CD4-positive, CD25-positive, alpha-beta regulatory T cell (primary cell): ENCODE results near the gene EPYC. TPM values are rescaled to one million over a fixed set of nuclear protein-coding genes. Genes with fewer than 3 reads are reported as not detected.

Experiments
- ATAC-seq, 2 donors: fragments of 150-1000 bp; cut with Tn5 transposase; one replicate each; pipeline ENCODE4 v1.10.0; 2021; ENCODE audit warnings: low read depth in 2 of 2, moderate number of reproducible peaks in 2 of 2, moderate library complexity in 1 of 2
- DNase-seq, 3 donors: peaks; one replicate each; pipeline versions ENCODE4 v3.0.0 to v3.0.0-alpha.2; 2012 to 2022; ENCODE audit warnings: mixed read lengths in 1 of 3
- H3K27ac ChIP-seq: one replicate; pipeline ENCODE4 v1.7.0; 2013; ENCODE audit warnings: mild to moderate bottlenecking, low read length; ENCODE audit not compliant: insufficient read depth, poor library complexity, severe bottlenecking
- H3K27me3 ChIP-seq: one replicate; pipeline ENCODE4 v1.7.0; 2013; ENCODE audit warnings: low read length; ENCODE audit not compliant: control insufficient read depth, insufficient read depth
- H3K36me3 ChIP-seq: one replicate; pipeline ENCODE4 v1.7.0; 2013; ENCODE audit warnings: mild to moderate bottlenecking, low read length, moderate library complexity; ENCODE audit not compliant: control insufficient read depth, insufficient read depth
- H3K4me1 ChIP-seq: 2 replicates; pipeline ENCODE4 v1.7.0; 2013; ENCODE audit warnings: mild to moderate bottlenecking, low read length; ENCODE audit not compliant: insufficient read depth, control insufficient read depth, poor library complexity, severe bottlenecking
- H3K4me3 ChIP-seq: one replicate; pipeline ENCODE4 v1.7.0; 2013; ENCODE audit warnings: low read depth, mild to moderate bottlenecking, low read length, moderate library complexity
- H3K9me3 ChIP-seq, 2 experiments: 1 replicate in 1 of 2; 2 replicates in 1 of 2; pipeline ENCODE4 v1.7.0; 2013; ENCODE audit warnings: low read length in 2 of 2, mild to moderate bottlenecking in 1 of 2, moderate library complexity in 1 of 2; ENCODE audit not compliant: control insufficient read depth in 2 of 2
- H3K27ac Mint-ChIP-seq, 3 donors: one replicate each; pipeline ENCODE4 v1.8.0; 2020 to 2022; ENCODE audit warnings: mild to moderate bottlenecking in 3 of 3, mixed read lengths in 3 of 3, moderate library complexity in 2 of 3
- H3K27me3 Mint-ChIP-seq: one replicate; pipeline ENCODE4 v1.8.0; 2022; ENCODE audit warnings: mild to moderate bottlenecking, mixed read lengths
- H3K36me3 Mint-ChIP-seq: one replicate; pipeline ENCODE4 v1.8.0; 2020; ENCODE audit warnings: mixed read lengths
- H3K4me1 Mint-ChIP-seq, 4 donors: one replicate each; pipeline ENCODE4 v1.8.0; 2020 to 2022; ENCODE audit warnings: mixed read lengths in 4 of 4, mild to moderate bottlenecking in 1 of 4
- H3K4me3 Mint-ChIP-seq, 4 donors: one replicate each; pipeline ENCODE4 v1.8.0; 2020 to 2022; ENCODE audit warnings: mild to moderate bottlenecking in 4 of 4, mixed read lengths in 4 of 4, moderate library complexity in 3 of 4
- H3K9me3 Mint-ChIP-seq, 7 donors: one replicate each; pipeline ENCODE4 v1.8.0; 2020 to 2022; ENCODE audit warnings: mixed read lengths in 7 of 7, mild to moderate bottlenecking in 3 of 7, moderate library complexity in 2 of 7
- polyA plus RNA-seq, 4 donors: library from polyadenylated mRNA; unstranded; fragments of 300-500 nt; fragmentation: Illumina TruSeq; gene quantifications; one replicate each; pipeline ENCODE4 v1.2.3, GENCODE V29; 2021
- total RNA-seq: library from RNA; stranded (reverse); gene quantifications from one replicate; pipeline ENCODE4 v1.2.3, GENCODE V29; 2022

Gene EPYC
- total and polyA plus RNA-seq, 5 donors from 2014 or later: not detected

GRCh38 chr12:90953956-90954421, 50.8 kb downstream of the EPYC start:
- Mint-ChIP-seq H3K36me3 (no peaks in the 10 kb centered on the region), H3K9me3 (no peaks in the 10 kb centered on the region), H3K4me3 (no peak overlapping the region), H3K4me1 (no peaks in the 10 kb centered on the region), H3K27ac (no peak overlapping the region), H3K27me3 (peaks cover 4% of the 10 kb centered on the region)
- H3K4me1 ChIP-seq: no peaks in the 10 kb centered on the region
- peaks cover 4% of the 10 kb centered on the region for H3K27me3 ChIP-seq
- ATAC-seq: no peak
- no peak overlapping the region for H3K4me3 ChIP-seq
- H3K36me3 ChIP-seq: no peaks in the 10 kb centered on the region
- no peak overlapping the region for H3K27ac ChIP-seq
- no peaks in the 10 kb centered on the region for H3K9me3 ChIP-seq
- DNase-seq: peak in 1 of 3 donors; percentile 12

GRCh38 chr12:90951432-90952105, 53.2 kb downstream of the EPYC start:
- H3K27ac Mint-ChIP-seq: no peak overlapping the region
- no peak for ATAC-seq

GRCh38 chr12:90947869-90948268, 56.9 kb downstream of the EPYC start:
- no peak for ATAC-seq

More at GRCh38 chr12:90951432-90952105, 53.2 kb downstream of the EPYC start:
- Mint-ChIP-seq H3K4me1 (no peaks in the 10 kb centered on the region), H3K9me3 (no peaks in the 10 kb centered on the region), H3K27me3 (peaks cover 4% of the 10 kb centered on the region), H3K4me3 (no peak overlapping the region), H3K36me3 (no peaks in the 10 kb centered on the region)
- no peak overlapping the region for H3K27ac ChIP-seq
- peaks cover 4% of the 10 kb centered on the region for H3K27me3 ChIP-seq
- no peak overlapping the region for H3K4me3 ChIP-seq
- no peaks in the 10 kb centered on the region for H3K36me3 ChIP-seq
- no peaks in the 10 kb centered on the region for H3K4me1 ChIP-seq
- DNase-seq: no peak
- no peaks in the 10 kb centered on the region for H3K9me3 ChIP-seq

GRCh38 chr12:90945070-90945649, 59.6 kb downstream of the EPYC start:
- Histone ChIP-seq H3K36me3 (no peaks in the 10 kb centered on the region), H3K4me3 (no peak overlapping the region), H3K9me3 (no peaks in the 10 kb centered on the region), H3K4me1 (no peaks in the 10 kb centered on the region), H3K27me3 (peaks cover 2% of the 10 kb centered on the region), H3K27ac (no peak overlapping the region)
- Mint-ChIP-seq H3K9me3 (no peaks in the 10 kb centered on the region), H3K36me3 (no peaks in the 10 kb centered on the region), H3K4me1 (peaks cover 0 to 5% (median 0%) of the 10 kb centered on the region in 4 donors), H3K27me3 (peaks cover under 1% of the 10 kb centered on the region), H3K27ac (no peak overlapping the region), H3K4me3 (no peak overlapping the region)
- peak in 2 of 3 donors; percentile 3 to 34 for DNase-seq
- ATAC-seq: no peak

More at GRCh38 chr12:90947869-90948268, 56.9 kb downstream of the EPYC start:
- no peaks in the 10 kb centered on the region for H3K4me1 ChIP-seq
- H3K9me3 Mint-ChIP-seq: no peaks in the 10 kb centered on the region
- no peak overlapping the region for H3K27ac ChIP-seq
- no peak overlapping the region for H3K4me3 Mint-ChIP-seq
- H3K27me3 ChIP-seq: peaks cover 4% of the 10 kb centered on the region
- H3K27ac Mint-ChIP-seq: no peak overlapping the region
- no peaks in the 10 kb centered on the region for H3K36me3 ChIP-seq
- H3K4me3 ChIP-seq: no peak overlapping the region
- no peaks in the 10 kb centered on the region for H3K36me3 Mint-ChIP-seq
- peaks cover 0 to 5% (median 0%) of the 10 kb centered on the region in 4 donors for H3K4me1 Mint-ChIP-seq
- no peak for DNase-seq
- peaks cover 4% of the 10 kb centered on the region for H3K27me3 Mint-ChIP-seq
- no peaks in the 10 kb centered on the region for H3K9me3 ChIP-seq

GRCh38 chr12:90943255-90943654, 61.5 kb downstream of the EPYC start:
- H3K27me3 Mint-ChIP-seq: peaks cover 4% of the 10 kb centered on the region
- H3K4me3 Mint-ChIP-seq: no peak overlapping the region
- H3K36me3 ChIP-seq: no peaks in the 10 kb centered on the region
- H3K9me3 Mint-ChIP-seq: no peaks in the 10 kb centered on the region
- H3K27ac ChIP-seq: no peak overlapping the region
- no peaks in the 10 kb centered on the region for H3K36me3 Mint-ChIP-seq
- no peaks in the 10 kb centered on the region for H3K4me1 ChIP-seq
- no peaks in the 10 kb centered on the region for H3K27me3 ChIP-seq
- no peak overlapping the region for H3K4me3 ChIP-seq
- H3K9me3 ChIP-seq: no peaks in the 10 kb centered on the region
- ATAC-seq: no peak
- no peak for DNase-seq
- peaks cover 0 to 5% (median 0%) of the 10 kb centered on the region in 4 donors for H3K4me1 Mint-ChIP-seq
- no peak overlapping the region for H3K27ac Mint-ChIP-seq

- DNase-seq (peak in 2 of 3 donors; percentile 4 to 34), ATAC-seq (no peak)
- H3K9me3 ChIP-seq: no peaks in the 10 kb centered on the region
- no peak overlapping the region for H3K27ac ChIP-seq
- Mint-ChIP-seq H3K36me3 (no peaks in the 10 kb centered on the region), H3K9me3 (no peaks in the 10 kb centered on the region), H3K4me3 (no peak overlapping the region), H3K4me1 (peaks cover 0 to 5% (median 0%) of the 10 kb centered on the region in 4 donors), H3K27ac (no peak overlapping the region), H3K27me3 (peaks cover 10% of the 10 kb centered on the region)
- H3K4me3 ChIP-seq: no peak overlapping the region
- H3K36me3 ChIP-seq: no peaks in the 10 kb centered on the region
- H3K4me1 ChIP-seq: no peaks in the 10 kb centered on the region
- no peaks in the 10 kb centered on the region for H3K27me3 ChIP-seq
Observed at GRCh38 chr12:90940872-90941499, 63.8 kb downstream of the EPYC start.

GRCh38 chr12:90939382-90939781, 65.4 kb downstream of the EPYC start:
- H3K27ac ChIP-seq: no peak overlapping the region
- DNase-seq: no peak
- H3K4me3 ChIP-seq: no peak overlapping the region
- no peaks in the 10 kb centered on the region for H3K36me3 Mint-ChIP-seq
- H3K9me3 Mint-ChIP-seq: no peaks in the 10 kb centered on the region
- H3K4me1 Mint-ChIP-seq: no peaks in the 10 kb centered on the region
- no peaks in the 10 kb centered on the region for H3K9me3 ChIP-seq
- ATAC-seq: no peak
- H3K4me3 Mint-ChIP-seq: no peak overlapping the region
- no peaks in the 10 kb centered on the region for H3K4me1 ChIP-seq
- H3K27me3 ChIP-seq: no peaks in the 10 kb centered on the region
- H3K36me3 ChIP-seq: no peaks in the 10 kb centered on the region
- H3K27ac Mint-ChIP-seq: no peak overlapping the region
- H3K27me3 Mint-ChIP-seq: peaks cover 21% of the 10 kb centered on the region
